HG02571 (cell line): ENCODE measurements around the gene DUSP10.

Experiments used
- ATAC-seq: cut with Tn5 transposase; IDR thresholded peaks from one replicate; pipeline ENCODE4 v1.9.1; 2021; ENCODE audit warnings: mild to moderate bottlenecking, moderate library complexity; ENCODE audit not compliant: unreplicated experiment

Gene DUSP10

GRCh38 chr1:221766210-221766609 is 24.3 kb upstream of the DUSP10 start:
- ATAC-seq = no peak

GRCh38 chr1:221765527-221765926 is 23.6 kb upstream of the DUSP10 start:
- ATAC-seq = no peak

- ATAC-seq = no peak
Observed at GRCh38 chr1:221762121-221762520, 20.2 kb upstream of the DUSP10 start.

- ATAC-seq = peak; percentile 72
Observed at GRCh38 chr1:221761354-221762002, 19.6 kb upstream of the DUSP10 start.

- ATAC-seq = no peak
Observed at GRCh38 chr1:221760911-221761310, 19.0 kb upstream of the DUSP10 start.

- ATAC-seq = no peak
Observed at GRCh38 chr1:221759436-221759835, 17.5 kb upstream of the DUSP10 start.

GRCh38 chr1:221758455-221758854 is 16.6 kb upstream of the DUSP10 start:
- no peak for ATAC-seq

- no peak for ATAC-seq
Observed at GRCh38 chr1:221756830-221757551, 15.1 kb upstream of the DUSP10 start.

GRCh38 chr1:221753828-221754188 is 11.9 kb upstream of the DUSP10 start:
- peak; percentile 8 for ATAC-seq

- ATAC-seq = no peak
Observed at GRCh38 chr1:221751226-221751887, 9.5 kb upstream of the DUSP10 start.

- no peak for ATAC-seq
Observed at GRCh38 chr1:221748981-221749380, 7.1 kb upstream of the DUSP10 start.

- ATAC-seq = no peak
Observed at GRCh38 chr1:221747839-221748238, 6.0 kb upstream of the DUSP10 start.

GRCh38 chr1:221743416-221744208 is 1.7 kb upstream of the DUSP10 start:
- peak; percentile 7 for ATAC-seq

GRCh38 chr1:221742555-221743415 is 896 bp upstream of the DUSP10 start:
- ATAC-seq = peak; percentile 48

GRCh38 chr1:221740993-221741702 is 741 bp downstream of the DUSP10 start:
- ATAC-seq = no peak

GRCh38 chr1:221740369-221740992 is 1.4 kb downstream of the DUSP10 start:
- no peak for ATAC-seq

GRCh38 chr1:221739677-221740025 is 2.2 kb downstream of the DUSP10 start:
- no peak for ATAC-seq

- no peak for ATAC-seq
Observed at GRCh38 chr1:221739018-221739676, 2.7 kb downstream of the DUSP10 start.

GRCh38 chr1:221736714-221737113 is 5.2 kb downstream of the DUSP10 start:
- ATAC-seq = no peak
